HG02763 (cell line): ENCODE results near the gene LZTR1.
A peak's percentile ranks its signal among the peaks of the same experiment; 100 is the strongest.

Experiments
- ATAC-seq: cut with Tn5 transposase; IDR thresholded peaks from one replicate; pipeline ENCODE4 v1.9.1; 2021; ENCODE audit warnings: mild to moderate bottlenecking, moderate library complexity; ENCODE audit not compliant: unreplicated experiment

LZTR1 gene

GRCh38 chr22:21014202-21014725 lies 32.2 kb downstream of the LZTR1 start:
- ATAC-seq, result peak; percentile 90

DNA sequence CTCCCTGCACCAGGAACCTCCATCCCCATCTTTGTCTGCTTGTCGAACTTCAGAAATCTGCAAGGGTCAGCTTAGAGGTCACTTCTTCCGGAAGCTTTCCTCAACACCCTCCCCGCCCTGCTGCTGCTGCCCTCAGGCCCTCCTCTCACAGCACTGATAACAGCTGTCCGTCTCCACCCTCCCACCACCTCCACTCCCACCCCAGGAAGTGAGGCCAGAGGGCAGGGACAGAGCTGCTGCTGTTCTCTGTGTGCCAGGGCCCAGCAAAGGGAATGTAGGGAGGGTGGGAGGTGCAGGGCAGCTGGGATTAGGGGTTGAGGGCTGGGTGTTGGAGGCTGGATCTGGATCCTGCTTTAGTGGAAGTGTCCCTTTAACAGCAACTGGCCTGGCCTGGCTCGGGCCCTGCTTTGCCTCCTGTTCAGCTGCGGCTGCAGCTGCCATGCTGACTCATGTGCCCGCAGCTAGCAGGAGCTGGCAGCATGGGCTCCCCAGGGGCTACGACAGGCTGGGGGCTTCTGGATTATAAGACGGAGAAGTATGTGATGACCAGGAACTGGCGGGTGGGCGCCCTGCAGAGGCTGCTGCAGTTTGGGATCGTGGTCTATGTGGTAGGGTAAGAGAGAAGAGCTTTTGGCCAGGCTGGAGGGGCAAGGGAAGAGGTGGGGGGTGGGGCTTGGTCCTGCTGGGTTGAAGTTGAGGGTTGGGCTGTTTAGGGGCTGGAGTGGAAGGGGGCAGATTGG lies 32.8 kb downstream of the LZTR1 start, which contains the start of gene P2RX6:
P2RX6 (plus strand) TSS at position 440 of the 740 bp plus-strand sequence; CDS start at position 450, 10 bp downstream.
- ATAC-seq, result no peak

- ATAC-seq, result no peak
Measured at GRCh38 chr22:21015466-21016006, 33.4 kb downstream of the LZTR1 start.

- ATAC-seq, result no peak
Measured at GRCh38 chr22:21016644-21017420, 34.7 kb downstream of the LZTR1 start.

DNA sequence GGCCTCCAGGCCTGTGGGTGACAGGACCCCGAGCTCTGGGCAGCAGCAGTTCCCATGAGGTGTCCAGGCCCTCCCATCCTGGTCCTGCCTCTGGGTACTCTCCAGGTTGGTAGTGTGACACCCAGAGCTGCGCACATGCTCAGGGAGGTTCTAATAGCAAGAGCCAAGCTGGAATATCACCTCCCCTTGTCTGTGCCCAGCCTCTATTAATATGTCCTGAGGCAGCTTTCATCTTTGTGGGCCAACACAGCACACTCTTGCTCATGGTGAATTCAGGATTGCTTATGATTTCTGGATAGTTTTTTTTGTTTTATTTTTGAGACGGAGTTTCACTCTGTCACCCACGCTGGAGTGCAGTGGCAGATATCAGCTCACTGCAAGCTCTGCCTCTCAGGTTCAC lies 36.2 kb downstream of the LZTR1 start:
- no peak for ATAC-seq

DNA sequence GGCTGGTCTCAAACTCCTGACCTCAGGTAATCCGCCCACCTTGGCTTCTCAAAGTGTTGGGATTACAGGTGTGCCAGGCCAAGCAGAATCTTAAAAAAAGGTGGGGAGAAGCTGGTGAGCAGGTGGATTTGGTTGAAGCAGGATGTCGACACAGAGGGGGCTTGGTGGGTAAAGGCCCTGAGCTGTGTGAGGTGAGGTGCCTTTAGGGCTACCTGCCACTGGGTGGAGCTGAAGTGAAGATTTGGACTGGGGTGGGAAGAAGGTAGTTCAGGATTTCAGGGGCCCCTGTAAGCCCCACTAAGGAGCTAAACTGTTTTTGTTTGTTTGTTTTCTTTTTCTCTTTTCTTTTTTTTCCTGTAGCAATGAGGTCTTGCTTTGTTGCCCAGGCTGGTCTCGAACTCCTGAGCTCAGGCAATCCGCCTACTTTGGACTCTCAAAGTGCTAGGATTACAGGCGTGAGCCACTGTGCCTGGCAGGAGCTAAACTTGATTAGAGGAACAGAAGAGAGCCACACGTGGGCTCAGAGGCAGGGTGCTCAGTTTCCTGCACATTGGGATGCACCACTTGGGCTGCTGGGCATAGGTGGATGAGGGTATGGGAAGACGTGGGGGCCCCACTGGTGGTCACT lies 38.8 kb downstream of the LZTR1 start:
- ATAC-seq, result no peak

GRCh38 chr22:21022507-21022906 lies 40.4 kb downstream of the LZTR1 start:
- ATAC-seq, result no peak

DNA sequence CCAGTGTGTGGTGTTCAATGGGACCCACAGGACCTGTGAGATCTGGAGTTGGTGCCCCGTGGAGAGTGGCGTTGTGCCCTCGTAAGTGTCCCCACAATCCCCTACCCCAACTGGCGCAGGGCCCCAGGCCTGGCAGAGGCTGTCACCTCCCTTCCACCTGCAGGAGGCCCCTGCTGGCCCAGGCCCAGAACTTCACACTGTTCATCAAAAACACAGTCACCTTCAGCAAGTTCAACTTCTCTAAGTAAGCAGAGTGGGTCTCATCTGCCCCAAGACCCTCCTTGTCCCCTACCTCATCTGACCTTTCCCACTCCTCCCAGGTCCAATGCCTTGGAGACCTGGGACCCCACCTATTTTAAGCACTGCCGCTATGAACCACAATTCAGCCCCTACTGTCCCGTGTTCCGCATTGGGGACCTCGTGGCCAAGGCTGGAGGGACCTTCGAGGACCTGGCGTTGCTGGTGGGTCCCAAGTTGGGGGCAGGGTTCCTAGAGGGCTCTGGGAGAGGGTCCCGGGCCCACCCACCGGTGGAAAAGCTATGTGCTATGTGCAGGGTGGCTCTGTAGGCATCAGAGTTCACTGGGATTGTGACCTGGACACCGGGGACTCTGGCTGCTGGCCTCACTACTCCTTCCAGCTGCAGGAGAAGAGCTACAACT lies 41.0 kb downstream of the LZTR1 start:
- no peak for ATAC-seq

DNA sequence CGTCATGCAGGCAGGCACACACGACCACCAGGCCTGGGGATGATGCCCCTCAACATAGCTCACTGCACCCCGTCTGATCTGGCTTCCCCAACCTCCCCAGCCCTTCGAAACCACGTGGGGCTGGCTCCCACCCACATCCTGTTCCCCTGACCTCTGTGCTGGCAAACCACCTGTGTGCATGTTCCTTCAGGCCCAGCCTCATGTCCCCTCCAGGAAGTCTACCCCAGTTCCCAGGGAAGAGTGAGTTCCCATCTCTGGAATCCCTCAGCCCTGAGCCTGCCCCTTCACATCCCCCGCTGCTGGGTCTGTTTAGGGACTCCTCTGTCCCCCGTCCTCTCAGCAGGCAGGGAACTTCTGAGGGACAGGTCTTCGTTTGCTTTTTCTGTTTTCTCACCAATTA lies 43.2 kb downstream of the LZTR1 start:
- ATAC-seq, result no peak

- ATAC-seq, result no peak
Measured at GRCh38 chr22:21025763-21026755, 44.0 kb downstream of the LZTR1 start.

DNA sequence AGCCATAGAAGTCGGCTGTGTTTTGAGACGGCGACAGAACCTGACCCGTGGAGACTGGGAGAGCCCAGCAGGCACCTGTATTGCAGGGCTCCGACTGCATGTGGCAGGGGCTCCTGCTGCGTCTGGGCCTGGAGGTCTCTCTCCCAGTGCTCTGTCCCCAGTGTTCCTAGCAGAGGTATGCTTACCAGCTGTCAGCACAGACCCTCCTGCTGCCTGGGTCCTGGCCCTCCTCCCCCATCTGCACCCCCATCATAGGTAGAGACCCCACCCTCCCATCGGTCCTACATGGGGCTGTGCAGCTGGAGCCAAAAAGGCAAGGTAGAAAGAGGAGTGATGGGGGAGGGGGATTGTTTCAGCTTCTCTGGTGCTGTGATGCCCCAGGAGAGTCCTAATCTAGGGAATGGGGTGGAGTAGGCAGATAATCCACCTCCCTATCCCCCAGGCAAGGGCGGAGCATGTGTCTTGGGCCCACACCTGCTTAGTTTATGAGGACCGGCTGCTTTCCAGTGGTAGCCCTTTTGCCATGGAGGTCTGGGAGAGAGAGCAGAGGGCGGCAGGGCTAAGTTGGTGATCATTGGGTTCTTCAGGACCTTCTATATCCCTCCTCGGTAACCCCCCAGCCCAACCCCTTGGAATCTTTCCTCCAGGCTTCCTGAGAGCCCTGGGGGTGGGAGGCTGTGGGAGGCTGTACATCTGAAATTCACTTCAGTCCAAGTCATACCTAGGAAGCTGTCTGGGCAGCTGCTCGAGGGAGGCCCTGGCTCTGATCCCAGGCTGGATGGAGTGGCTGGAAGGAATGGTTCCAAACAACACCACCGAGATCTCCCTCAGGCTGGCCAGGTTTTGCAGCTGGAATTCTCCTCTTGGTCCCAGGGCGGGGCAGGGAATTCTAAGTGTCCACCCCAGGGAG lies 44.9 kb downstream of the LZTR1 start:
- ATAC-seq, result no peak

DNA sequence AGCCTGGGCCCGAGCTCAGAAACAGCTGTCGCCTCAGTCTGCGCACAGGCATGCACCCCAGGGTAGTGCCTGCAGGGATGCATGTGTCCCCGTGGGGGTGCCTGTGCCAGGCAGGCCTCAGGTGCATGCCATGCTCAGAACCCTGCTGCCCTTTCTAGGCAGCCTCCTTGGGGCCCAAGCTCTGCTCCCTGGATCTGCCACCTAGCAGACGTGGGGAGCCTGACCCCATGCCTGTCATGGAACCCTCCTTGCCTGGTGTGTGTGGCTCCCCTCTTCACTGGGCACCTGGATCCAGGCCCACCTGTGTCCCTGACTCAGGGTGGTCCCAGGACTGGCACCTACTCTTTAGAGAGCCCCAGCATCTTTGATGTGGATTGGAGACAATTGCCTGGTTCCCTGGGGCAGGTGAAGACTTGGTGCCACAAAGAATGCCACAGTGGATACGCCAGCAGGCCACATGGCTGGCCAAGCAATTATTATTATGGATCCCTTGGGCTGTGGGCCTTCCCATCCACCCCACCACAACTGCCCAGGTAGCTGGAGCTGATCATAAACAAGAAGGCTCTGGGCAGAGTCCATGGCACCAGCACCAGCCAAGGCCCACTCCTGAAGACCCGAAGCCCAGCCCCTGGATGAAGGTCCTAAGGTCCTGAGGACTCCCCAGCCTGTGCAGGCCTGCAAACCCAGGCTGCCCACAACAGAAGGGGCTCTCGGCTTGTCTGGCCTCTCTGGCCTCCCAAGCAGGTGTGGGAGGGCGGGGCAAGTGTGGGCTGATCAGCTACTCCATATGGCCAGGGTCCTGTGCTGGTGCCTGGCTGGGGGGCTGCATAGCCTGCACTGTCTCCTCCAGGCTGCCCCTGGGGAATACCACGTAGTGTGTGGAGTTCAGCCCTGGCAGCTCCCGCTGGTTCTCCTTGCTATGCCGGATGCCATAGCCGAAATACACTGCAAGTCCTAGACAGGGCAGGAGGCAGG lies 46.5 kb downstream of the LZTR1 start:
- no peak for ATAC-seq

GRCh38 chr22:21029486-21030025 lies 47.5 kb downstream of the LZTR1 start:
- ATAC-seq, result no peak

DNA sequence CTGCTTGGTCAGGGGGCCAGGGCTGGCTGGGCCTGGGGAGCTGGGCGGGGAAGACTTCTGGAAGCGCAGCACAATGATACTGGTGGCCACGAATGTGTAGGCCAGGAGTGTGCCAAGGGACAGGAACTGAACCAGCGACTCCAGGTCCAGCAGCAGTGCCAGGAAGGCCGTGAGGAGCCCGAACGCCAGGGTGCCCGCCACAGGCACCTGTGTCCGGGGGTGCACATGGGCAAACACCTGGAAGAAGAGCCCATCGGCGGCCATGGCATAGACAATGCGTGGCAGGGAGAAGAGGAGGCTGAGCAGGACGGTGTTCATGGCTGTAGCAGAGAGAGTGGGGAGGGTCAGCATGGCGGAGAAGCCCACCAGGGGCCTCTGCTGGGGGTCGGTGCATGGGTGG lies 47.9 kb downstream of the LZTR1 start:
- ATAC-seq, result no peak

DNA sequence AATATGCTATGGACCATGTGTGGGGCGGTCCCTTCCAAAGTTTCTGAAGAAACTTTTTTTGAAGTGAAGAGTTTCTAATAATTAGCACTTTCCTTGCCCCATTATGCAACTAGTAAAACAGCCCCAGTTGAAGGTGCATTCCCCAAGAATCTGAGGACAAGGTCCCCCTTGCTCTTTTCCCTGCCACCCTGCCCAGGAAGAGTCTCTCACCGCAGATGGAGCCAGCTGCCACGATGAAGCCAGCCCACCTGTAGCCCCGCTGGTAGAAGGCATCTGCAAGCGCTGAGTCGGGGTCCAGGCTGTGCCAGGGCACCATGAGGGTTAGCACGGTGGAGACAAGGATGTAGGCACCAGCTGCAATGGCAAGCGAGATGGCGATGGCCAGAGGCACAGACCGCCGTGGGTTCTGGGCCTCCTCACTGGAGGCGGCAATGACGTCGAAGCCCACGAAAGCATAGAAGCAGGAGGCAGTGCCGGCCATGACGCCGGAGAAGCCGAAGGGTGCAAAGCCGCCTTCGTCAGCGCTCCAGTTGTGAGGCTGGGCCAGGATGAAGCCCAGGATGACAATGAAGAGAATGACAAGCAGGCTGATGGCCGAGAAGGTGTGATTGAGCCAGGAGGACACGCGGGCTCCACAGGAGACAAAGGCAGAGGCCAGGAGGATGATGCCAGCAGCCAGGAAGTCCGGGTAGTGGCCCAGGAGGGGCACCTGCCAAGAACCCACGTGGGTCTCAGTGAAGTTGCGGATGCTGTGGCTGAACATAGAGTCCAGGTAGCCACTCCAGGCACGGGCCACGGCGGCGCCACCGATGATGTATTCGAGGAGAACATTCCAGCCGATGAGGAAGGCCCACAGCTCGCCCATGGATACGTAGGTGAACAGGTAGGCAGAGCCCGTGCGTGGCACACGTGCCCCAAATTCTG lies 48.8 kb downstream of the LZTR1 start:
- ATAC-seq, result no peak

DNA sequence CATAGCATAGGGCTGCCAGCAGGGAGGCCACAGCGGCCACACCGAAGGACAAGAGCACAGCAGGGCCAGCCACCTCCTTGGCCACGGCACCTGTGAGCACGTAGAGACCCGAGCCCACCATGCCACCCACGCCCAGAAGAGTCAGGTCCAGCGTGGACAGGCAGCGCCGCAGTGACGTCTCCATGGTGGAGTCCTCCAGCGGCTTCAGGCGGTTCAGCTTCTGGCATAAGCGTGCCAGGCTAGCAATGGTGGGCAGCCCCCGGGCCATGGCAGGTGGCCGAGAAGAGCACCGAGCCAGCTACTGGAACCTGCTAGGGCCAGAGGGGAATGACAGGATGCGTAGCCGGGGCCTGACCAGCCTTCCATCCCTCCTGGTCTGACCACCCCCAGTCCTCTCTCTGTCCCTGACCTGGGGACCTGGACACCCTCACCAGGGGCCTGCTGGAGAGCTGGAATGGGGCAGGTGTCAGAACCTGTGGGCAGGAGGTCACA lies 49.5 kb downstream of the LZTR1 start:
- ATAC-seq, result no peak
